ENCODE measurements around the gene TM4SF1.

Gene TM4SF1

GRCh38 chr3:149374793-149375500 lies 2.5 kb downstream of the TM4SF1 start:
- intact Hi-C loops (cut with DNase I; ENCODE audit: low total_unique reads) = no loop called here

DNA sequence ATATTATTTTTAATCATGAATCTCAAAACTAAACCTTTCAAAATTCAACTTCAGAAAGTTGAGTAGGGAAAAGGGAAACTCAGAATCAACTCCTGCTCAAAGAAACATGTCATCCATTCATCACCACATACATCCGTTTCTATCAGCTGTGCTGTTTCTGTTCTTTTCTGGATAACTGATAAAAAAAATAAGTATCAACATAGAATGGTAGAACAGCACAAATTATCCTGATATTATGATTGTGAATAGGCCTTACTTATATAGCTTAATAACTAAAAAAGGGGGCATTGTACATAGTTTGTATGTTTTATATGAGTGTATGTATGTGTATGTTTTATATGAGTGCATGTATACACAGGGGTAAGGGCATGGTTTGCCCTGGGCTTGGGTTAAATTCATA lies 3.1 kb downstream of the TM4SF1 start:
- Histone ChIP-seq H3K9me3 (no peaks in the 10 kb centered on the region), H3K27ac (no peak overlapping the region), H3K27me3 (no peaks in the 10 kb centered on the region), H3K36me3 (peaks cover 13 to 31% (median 19%) of the 10 kb centered on the region in 3 donors), H3K4me3 (peak overlapping the region in 1 of 2 donors; percentile 51), H3K4me1 (peaks cover 0 to 84% (median 16%) of the 10 kb centered on the region in 4 donors)
- DNase-seq = no peak
- no peak for TF ChIP-seq CTCF (IDR thresholded peaks at IDR 0.05)
- intact Hi-C loops (cut with DNase I; ENCODE audit: low total_unique reads) = no loop called here

More at GRCh38 chr3:149374793-149375500, 2.5 kb downstream of the TM4SF1 start:
- no peaks in the 10 kb centered on the region for H3K27me3 ChIP-seq
- no peak for TF ChIP-seq CTCF (IDR thresholded peaks at IDR 0.05)
- H3K9me3 ChIP-seq = no peaks in the 10 kb centered on the region
- no peak for DNase-seq
- peaks cover 0 to 78% (median 16%) of the 10 kb centered on the region in 4 donors for H3K4me1 ChIP-seq
- H3K27ac ChIP-seq = peak overlapping the region; percentile 71 to 75
- H3K4me3 ChIP-seq = peak overlapping the region; percentile 51 to 59
- H3K36me3 ChIP-seq = peaks cover 10 to 26% (median 19%) of the 10 kb centered on the region in 3 donors

DNA sequence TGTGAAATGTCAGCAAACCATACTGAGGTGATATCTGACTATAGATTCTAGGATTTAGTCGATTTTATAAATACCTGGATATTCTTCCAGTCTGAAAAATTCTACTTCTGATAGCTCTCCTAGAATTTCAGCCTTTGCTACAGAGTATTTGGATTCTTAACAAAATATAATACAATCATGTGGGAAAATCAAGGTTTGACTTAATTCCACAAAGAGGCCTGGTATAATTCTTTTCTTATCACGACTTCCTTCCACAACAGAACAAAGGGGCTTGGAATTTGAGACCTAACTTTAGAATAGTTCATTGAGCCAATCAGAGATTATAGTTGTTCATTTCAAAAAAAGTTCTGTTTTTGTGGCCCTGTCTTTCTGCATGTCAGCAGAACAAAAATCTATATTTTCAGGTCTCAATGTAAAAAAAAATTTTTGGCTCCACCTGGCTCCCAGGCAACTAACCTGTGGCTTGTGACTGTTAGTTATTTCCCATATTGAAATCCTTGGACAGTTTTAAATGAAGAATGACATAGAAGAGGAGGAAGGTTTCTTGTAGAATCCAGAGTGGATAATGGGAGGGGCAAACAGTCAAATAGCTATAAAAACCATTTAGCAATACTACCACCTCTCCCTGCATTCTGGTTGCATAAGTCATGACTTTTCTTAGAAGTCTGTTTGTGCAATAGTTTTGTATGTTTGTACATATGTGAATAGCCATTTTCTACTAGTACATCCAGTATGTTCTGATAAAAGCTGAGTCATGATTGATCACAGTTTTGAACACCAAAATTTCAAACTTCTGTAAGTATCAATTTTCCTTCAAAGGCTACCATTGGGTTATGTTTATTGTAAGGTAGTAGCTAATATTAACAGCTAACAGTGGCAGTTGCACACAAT lies 4.0 kb downstream of the TM4SF1 start:
- peaks cover 0 to 85% (median 15%) of the 10 kb centered on the region in 4 donors for H3K4me1 ChIP-seq
- intact Hi-C loops (cut with DNase I; ENCODE audit: low total_unique reads) = no loop called here
- no peak for DNase-seq
- no peak for TF ChIP-seq CTCF (IDR thresholded peaks at IDR 0.05)
- no peak overlapping the region for H3K4me3 ChIP-seq
- no peaks in the 10 kb centered on the region for H3K27me3 ChIP-seq
- H3K36me3 ChIP-seq = peaks cover 19 to 37% (median 20%) of the 10 kb centered on the region in 3 donors
- H3K9me3 ChIP-seq = no peaks in the 10 kb centered on the region
- peak overlapping the region; percentile 10 to 36 for H3K27ac ChIP-seq

DNA sequence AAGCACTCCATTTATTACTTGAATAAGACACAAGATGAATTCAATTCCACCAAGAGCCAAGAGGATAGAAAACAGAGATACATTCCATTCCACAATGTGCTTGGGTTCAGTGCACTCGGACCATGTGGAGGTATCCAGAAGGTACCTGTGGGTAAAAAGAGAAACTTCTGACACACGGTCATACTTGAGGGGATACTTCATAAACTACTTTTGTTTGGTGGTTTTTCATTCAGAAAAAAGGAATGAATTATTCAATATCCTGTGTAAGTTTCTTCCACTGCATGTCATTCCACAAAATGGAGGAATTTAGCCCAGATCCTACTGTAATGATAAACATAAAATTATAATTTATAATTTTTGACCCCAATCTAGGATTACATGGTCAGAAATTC lies 5.7 kb downstream of the TM4SF1 start:
- H3K9me3 ChIP-seq = no peaks in the 10 kb centered on the region
- no peak for DNase-seq
- H3K27ac ChIP-seq = peak overlapping the region in 1 of 2 donors; percentile 12
- H3K4me1 ChIP-seq = peaks cover 0 to 74% (median 11%) of the 10 kb centered on the region in 4 donors
- intact Hi-C loops (cut with DNase I; ENCODE audit: low total_unique reads) = no loop called here
- TF ChIP-seq CTCF (IDR thresholded peaks at IDR 0.05) = no peak
- no peaks in the 10 kb centered on the region for H3K27me3 ChIP-seq
- no peak overlapping the region for H3K4me3 ChIP-seq
- peaks cover 19 to 37% (median 20%) of the 10 kb centered on the region in 3 donors for H3K36me3 ChIP-seq

- H3K9me3 ChIP-seq = no peaks in the 10 kb centered on the region
- peak overlapping the region in 1 of 2 donors; percentile 12 for H3K27ac ChIP-seq
- DNase-seq = no peak
- intact Hi-C loops (cut with DNase I; ENCODE audit: low total_unique reads) = no loop called here
- no peak for TF ChIP-seq CTCF (IDR thresholded peaks at IDR 0.05)
- peaks cover 0 to 73% (median 11%) of the 10 kb centered on the region in 4 donors for H3K4me1 ChIP-seq
- no peaks in the 10 kb centered on the region for H3K27me3 ChIP-seq
- H3K4me3 ChIP-seq = no peak overlapping the region
- H3K36me3 ChIP-seq = peaks cover 19 to 37% (median 20%) of the 10 kb centered on the region in 3 donors
These were observed 6.3 kb downstream of the TM4SF1 start for GRCh38 chr3:149371001-149371722.

Measured in tibial artery (tissue), 4 donors.